Endothelial cell of umbilical vein (primary cell): ENCODE data around the gene B4GALNT4. TPM values are rescaled to one million over a fixed set of nuclear protein-coding genes. Genes with fewer than 3 reads are reported as not detected.

Experiments used
- BruUV-seq: library from RNA; stranded (reverse); fragments of 400-500 nt; replicated peaks from 2 replicates; lab custom pipeline; 2021; lab: Mats Ljungman, UMichigan
- CTCF ChIA-PET: fragments of 300-600, 350-600 bp; sonication (Branson Sonifier 250); formaldehyde crosslinking; loops from one replicate; lab custom pipeline; 2021; ENCODE audit warnings: antibody characterized with exemption, inconsistent platforms; lab: Charles Lee
- POLR2A ChIA-PET: fragments of 300-600, 350-600 bp; sonication (Branson Sonifier 250); formaldehyde crosslinking; loops from one replicate; lab custom pipeline; 2021; ENCODE audit warnings: antibody characterized with exemption, inconsistent platforms; lab: Charles Lee
- DNase-seq: peaks from one replicate; pipeline ENCODE4 v3.0.0-alpha.2; 2011; ENCODE audit warnings: low read depth, low spot score
- FAIRE-seq: peaks from 2 replicates; lab custom pipeline; 2011; peaks lifted over from hg19 to GRCh38; lab: Jason Lieb, UNC
- H2AFZ ChIP-seq: 2 replicates; pipeline ENCODE4 v1.6.0; 2012; ENCODE audit warnings: low read depth, low read length, control low read depth, inconsistent platforms
- H3K27ac ChIP-seq: 2 replicates; pipeline ENCODE4 v1.5.1; 2011; ENCODE audit warnings: low read depth, mild to moderate bottlenecking, control low read depth, low read length, moderate library complexity; ENCODE audit not compliant: insufficient read depth
- H3K27me3 ChIP-seq, 2 experiments: 2 replicates each; pipeline versions ENCODE4 v1.6.0 to v1.6.1; 2011; ENCODE audit warnings: low read length in 2 of 2, mixed read lengths in 1 of 2; ENCODE audit not compliant: control insufficient read depth in 2 of 2, insufficient read depth in 2 of 2
- H3K36me3 ChIP-seq, 2 experiments: 2 replicates in 1 of 2; 3 replicates in 1 of 2; pipeline ENCODE4 v1.5.1; 2011; ENCODE audit warnings: low read length in 2 of 2, mild to moderate bottlenecking in 1 of 2, moderate library complexity in 1 of 2; ENCODE audit not compliant: control insufficient read depth in 2 of 2, insufficient read depth in 2 of 2; ENCODE audit errors: extremely low read depth in 1 of 2
- H3K4me1 ChIP-seq: 3 replicates; pipeline ENCODE4 v1.5.1; 2011; ENCODE audit warnings: mild to moderate bottlenecking, low read length; ENCODE audit not compliant: control insufficient read depth, insufficient read depth; ENCODE audit errors: extremely low read depth
- H3K4me2 ChIP-seq: 2 replicates; pipeline ENCODE4 v1.6.1; 2011; ENCODE audit warnings: low read length, control low read depth, mixed read lengths; ENCODE audit not compliant: insufficient read depth
- H3K4me3 ChIP-seq, 3 experiments: fragments of 200-600 bp in 1 of 3; sonication (generic), shearing (Covaris generic) in 1 of 3; replicated peaks in 1 of 3; 2 replicates each; pipeline ENCODE4 v1.5.1; 2011 to 2016; ENCODE audit warnings: control low read depth in 3 of 3, low read length in 3 of 3, mild to moderate bottlenecking in 2 of 3, inconsistent platforms in 1 of 3, low read depth in 1 of 3, moderate library complexity in 1 of 3; ENCODE audit not compliant: insufficient read depth in 1 of 3
- H3K79me2 ChIP-seq: 2 replicates; pipeline ENCODE4 v1.6.0; 2012; ENCODE audit warnings: low read length, inconsistent platforms; ENCODE audit not compliant: control insufficient read depth, insufficient read depth
- H3K9ac ChIP-seq: replicated peaks from 2 replicates; pipeline ENCODE3; 2011; ENCODE audit warnings: low read length, control low read depth; ENCODE audit not compliant: insufficient read depth; ENCODE audit errors: extremely low read depth
- H3K9me1 ChIP-seq: replicated peaks from 3 replicates; pipeline ENCODE4 v1.6.0; 2011; ENCODE audit warnings: mild to moderate bottlenecking, low read length; ENCODE audit not compliant: control insufficient read depth, insufficient read depth; ENCODE audit errors: extremely low read depth
- H3K9me3 ChIP-seq: replicated peaks from 2 replicates; pipeline ENCODE4 v1.5.1; 2012; ENCODE audit warnings: low read length, inconsistent platforms; ENCODE audit not compliant: control insufficient read depth, insufficient read depth
- H4K20me1 ChIP-seq: replicated peaks from 2 replicates; pipeline ENCODE3; 2011; ENCODE audit warnings: mild to moderate bottlenecking, low read length; ENCODE audit not compliant: control insufficient read depth, insufficient read depth; ENCODE audit errors: extremely low read depth
- CTCF ChIP-seq, 2 donors: IDR thresholded peaks; 1 replicate in 1 of 2; 2 replicates in 1 of 2; pipeline ENCODE4 v1.5.1; 2011; ENCODE audit warnings: low read length in 2 of 2, mild to moderate bottlenecking in 2 of 2, moderate library complexity in 2 of 2, control low read depth in 1 of 2, inconsistent platforms in 1 of 2, low read depth in 1 of 2; ENCODE audit not compliant: insufficient read depth in 1 of 2; ENCODE audit errors: extremely low read depth in 1 of 2
- EZH2 ChIP-seq: IDR thresholded peaks from 2 replicates; pipeline ENCODE4 v1.6.1; 2012; ENCODE audit warnings: borderline replicate concordance, low read depth, mild to moderate bottlenecking, moderate library complexity, low read length, inconsistent platforms; ENCODE audit not compliant: severe bottlenecking
- FOS ChIP-seq: IDR thresholded peaks from 2 replicates; pipeline ENCODE4 v1.6.1; 2011; ENCODE audit warnings: mild to moderate bottlenecking, low read length, moderate library complexity, borderline replicate concordance; ENCODE audit not compliant: insufficient read depth
- GATA2 ChIP-seq: IDR thresholded peaks from 2 replicates; pipeline ENCODE4 v1.7.0; 2011; ENCODE audit warnings: low read depth, mild to moderate bottlenecking, moderate library complexity, mixed read lengths, low read length; ENCODE audit not compliant: insufficient read length, insufficient read depth
- JUN ChIP-seq: IDR thresholded peaks from 2 replicates; pipeline ENCODE4 v1.6.1; 2011; ENCODE audit warnings: borderline replicate concordance, low read depth; ENCODE audit not compliant: insufficient read length, insufficient read depth
- MAX ChIP-seq: IDR thresholded peaks from 2 replicates; pipeline ENCODE4 v1.6.1; 2011; ENCODE audit not compliant: insufficient read depth, insufficient read length
- MYC ChIP-seq: IDR thresholded peaks from one replicate; pipeline ENCODE4 v1.6.1; 2011; ENCODE audit warnings: mild to moderate bottlenecking, low read depth, low read length
- POLR2A ChIP-seq: IDR thresholded peaks from 2 replicates; pipeline ENCODE4 v1.6.1; 2012; ENCODE audit warnings: low read depth, mild to moderate bottlenecking, control low read depth, low read length
- POLR2AphosphoS5 ChIP-seq: IDR thresholded peaks from 2 replicates; pipeline ENCODE4 v1.6.1; 2012; ENCODE audit warnings: low read depth, mild to moderate bottlenecking, control low read depth, low read length, moderate library complexity; ENCODE audit not compliant: insufficient read depth
- dilution Hi-C: fragments of 300-500 bp; cut with MboI; formaldehyde crosslinking; loops from one replicate; pipeline ENCODE4 v1.15.0; 2019; ENCODE audit warnings: low sequenced_read_pairs; ENCODE audit not compliant: extremely low pct_ligation_motif_present
- intact Hi-C: fragments of 100-400 bp; cut with micrococcal nuclease; formaldehyde crosslinking; loops from one replicate; pipeline ENCODE4 v1.10.0; 2022
- polyA plus RNA-seq, 4 experiments: library from polyadenylated mRNA; depleted of rRNA in 3 of 4; stranded (reverse) in 3 of 4; unstranded in 1 of 4; fragments of >200 nt; gene quantifications; 2 replicates each; pipeline versions ENCODE4 v1.2.1 to v1.2.3, GENCODE V29; 2011 to 2012; ENCODE audit warnings: missing spikeins in 1 of 4
- total RNA-seq: library from RNA; stranded (reverse); gene quantifications from 2 replicates; pipeline ENCODE4 v1.2.3, GENCODE V29; 2021

B4GALNT4 gene
- total and polyA plus RNA-seq, 2 donors (not counting 3 experiments of a cell fraction or from before 2014, with no cell fraction given) = 9.2 to 9.6 TPM

DNA sequence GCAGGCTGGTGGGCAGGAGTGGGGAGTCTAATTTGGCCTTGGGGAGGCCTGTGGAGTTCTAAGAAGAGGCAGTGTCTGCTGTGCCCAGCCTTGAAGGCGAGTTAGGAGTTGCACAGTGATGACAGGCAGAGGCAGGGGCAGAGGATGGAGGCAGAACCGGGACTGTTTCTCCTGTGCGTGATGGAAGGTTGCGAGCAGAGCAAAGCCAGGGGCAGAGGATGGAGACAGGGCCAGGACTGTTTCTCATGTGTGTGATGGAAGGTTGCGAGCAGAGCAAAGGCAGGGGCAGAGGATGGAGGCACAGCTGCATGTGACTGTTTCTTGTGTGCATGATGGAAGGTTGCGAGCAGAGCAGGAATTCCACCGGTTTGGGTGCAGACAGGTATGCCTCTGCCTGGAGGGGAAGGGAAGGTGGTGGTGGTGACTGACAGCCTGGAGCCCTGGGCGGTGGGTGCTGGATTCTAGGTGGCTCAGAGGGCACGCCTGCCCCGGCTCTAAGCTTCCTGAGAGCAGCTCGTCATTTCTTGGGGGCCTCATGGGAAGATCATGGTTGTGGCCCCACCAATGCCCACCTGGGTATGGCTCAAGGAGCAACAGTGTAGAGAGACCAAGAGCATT is 8.7 kb downstream of the B4GALNT4 start:
- H3K4me1 ChIP-seq = no peaks in the 10 kb centered on the region
- DNase-seq (no peak), FAIRE-seq (no peak)
- dilution Hi-C loops (no loop called here), intact Hi-C loops (no loop called here)
- no peaks in the 10 kb centered on the region for H3K9me3 ChIP-seq
- no peaks in the 10 kb centered on the region for H4K20me1 ChIP-seq
- H3K79me2 ChIP-seq = no peaks in the 10 kb centered on the region
- POLR2A ChIA-PET = no interaction called here
- no peaks in the 10 kb centered on the region for H3K36me3 ChIP-seq
- no peak overlapping the region for H2AFZ ChIP-seq
- TF ChIP-seq MAX (no peak), GATA2 (no peak), MYC (no peak), EZH2 (no peak), FOS (no peak), JUN (no peak), POLR2AphosphoS5 (no peak), POLR2A (no peak), CTCF (IDR thresholded peaks at IDR 0.05; ENCODE audit: extremely low read depth in 1 of 2, insufficient read depth in 1 of 2, low read depth in 1 of 2, low read length in 2 of 2) (no peak)
- no peaks in the 10 kb centered on the region for H3K27me3 ChIP-seq
- H3K4me3 ChIP-seq = no peak overlapping the region
- no TSS peak for BruUV-seq
- no peak overlapping the region for H3K4me2 ChIP-seq
- H3K27ac ChIP-seq = no peak overlapping the region
- CTCF ChIA-PET = interaction anchor here (0.8 kb wide), 1 partner anchor 19 kb away, joined by 3 read pairs; no protein-coding TSS in a partner anchor
- no peak overlapping the region for H3K9ac ChIP-seq
- H3K9me1 ChIP-seq = no peaks in the 10 kb centered on the region
